HG03175 (cell line): ENCODE results near the gene CACNB2.

ENCODE experiments used
- ATAC-seq: cut with Tn5 transposase; IDR thresholded peaks from one replicate; pipeline ENCODE4 v1.9.1; 2021; ENCODE audit warnings: mild to moderate bottlenecking, moderate library complexity; ENCODE audit not compliant: unreplicated experiment

The CACNB2 gene

GRCh38 chr10:18381679-18382078 lies 241.5 kb downstream of the CACNB2 start:
- ATAC-seq: no peak

GRCh38 chr10:18397906-18398305 lies 257.7 kb downstream of the CACNB2 start:
- no peak for ATAC-seq

DNA sequence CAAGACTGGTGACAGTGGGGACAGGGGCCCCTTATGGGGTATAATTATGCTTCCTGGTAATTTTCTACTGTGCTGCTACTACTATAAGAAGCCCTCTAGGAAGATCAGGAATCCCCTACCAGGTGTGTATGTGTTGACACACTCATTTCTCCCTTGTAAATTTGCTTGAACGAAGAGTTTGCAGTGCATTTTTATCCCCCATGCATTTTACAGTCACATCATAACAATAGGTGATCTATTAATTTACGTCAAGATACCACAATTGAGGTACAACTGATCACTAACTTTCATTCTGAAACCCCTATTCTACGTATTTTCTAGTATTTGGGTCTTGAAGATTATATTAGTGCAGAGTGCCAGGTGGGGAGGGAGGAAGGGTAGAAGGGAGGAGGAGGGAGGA lies 258.9 kb downstream of the CACNB2 start:
- ATAC-seq: peak; percentile 67

DNA sequence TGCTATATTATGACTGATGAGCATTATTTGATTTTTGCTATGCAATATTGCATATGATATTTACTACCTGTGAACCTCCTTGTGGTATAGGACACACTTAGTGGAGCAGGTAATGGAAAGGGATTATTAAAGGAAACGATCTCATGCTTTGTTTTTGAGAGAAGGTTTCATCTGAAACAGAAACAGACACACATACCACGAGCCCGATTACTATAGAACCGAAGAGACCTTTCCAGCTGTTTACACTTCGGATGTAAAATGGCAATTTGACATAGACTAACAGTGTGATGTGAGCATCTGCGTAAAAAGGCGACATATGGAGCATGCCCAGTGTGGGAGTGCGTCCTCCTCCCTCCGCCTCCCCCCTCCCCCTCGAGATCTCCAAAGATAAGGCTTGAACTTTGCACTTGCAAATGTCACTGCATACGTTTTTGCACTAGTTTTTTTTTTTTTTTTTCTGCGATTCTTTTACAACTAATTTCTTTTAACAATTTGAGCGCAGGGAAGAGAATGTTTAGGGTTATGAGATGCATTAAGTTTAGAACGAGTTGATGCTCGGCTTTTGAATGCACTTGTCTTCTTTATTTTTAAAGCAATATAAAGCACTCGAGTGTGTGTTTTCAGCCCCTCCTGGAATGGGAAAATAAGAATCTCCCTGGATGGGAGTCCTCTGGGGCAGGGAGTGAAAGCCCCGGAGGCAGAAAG lies 260.1 kb downstream of the CACNB2 start:
- ATAC-seq: peak; percentile 54

DNA sequence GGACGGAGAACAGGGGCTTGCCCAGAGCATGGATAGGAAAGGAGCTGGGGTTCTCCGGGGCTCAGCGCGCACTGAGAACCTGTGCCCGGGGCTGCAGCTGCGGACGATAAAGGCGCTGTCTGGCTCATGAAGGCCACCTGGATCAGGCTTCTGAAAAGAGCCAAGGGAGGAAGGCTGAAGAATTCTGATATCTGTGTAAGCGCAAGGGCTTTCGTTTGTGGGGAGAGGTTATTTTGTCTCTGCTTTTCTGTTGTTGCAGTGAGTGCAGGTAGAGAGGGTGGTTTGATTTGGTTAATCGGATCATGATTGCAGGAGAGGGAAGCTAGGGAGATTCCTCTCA lies 260.7 kb downstream of the CACNB2 start:
- no peak for ATAC-seq

DNA sequence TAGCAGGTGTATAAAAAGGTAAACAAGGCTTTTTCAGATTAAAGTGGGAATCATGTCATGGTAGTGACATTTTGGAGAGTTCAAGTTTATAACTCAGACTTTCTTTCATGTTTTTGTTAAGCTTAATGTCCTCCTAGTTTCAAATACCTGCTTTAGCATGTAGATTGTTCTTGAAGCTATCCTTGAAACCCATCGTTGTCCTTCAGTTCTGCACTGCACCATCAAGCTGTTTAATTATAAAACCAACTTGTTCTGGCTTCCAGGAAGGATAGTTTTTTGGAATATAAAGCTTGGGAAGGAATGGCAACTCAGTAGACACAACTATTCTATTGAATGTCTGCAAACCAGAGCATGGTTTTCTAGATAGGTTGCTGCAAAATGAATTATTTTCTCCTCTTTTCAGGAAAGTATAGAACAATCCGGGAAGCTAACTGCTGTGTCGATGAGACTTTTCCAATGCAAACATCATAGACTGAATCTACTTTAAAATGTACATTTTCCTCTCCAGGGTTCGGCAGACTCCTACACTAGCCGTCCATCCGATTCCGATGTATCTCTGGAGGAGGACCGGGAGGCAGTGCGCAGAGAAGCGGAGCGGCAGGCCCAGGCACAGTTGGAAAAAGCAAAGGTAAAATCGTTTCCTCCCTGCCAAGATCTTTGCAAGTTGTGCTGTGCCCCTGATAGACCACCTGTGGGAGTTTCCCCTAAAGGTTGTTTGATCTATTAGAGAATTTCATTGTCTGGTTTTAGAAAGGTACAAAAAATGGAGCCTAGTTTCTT lies 261.4 kb downstream of the CACNB2 start:
- ATAC-seq: no peak

DNA sequence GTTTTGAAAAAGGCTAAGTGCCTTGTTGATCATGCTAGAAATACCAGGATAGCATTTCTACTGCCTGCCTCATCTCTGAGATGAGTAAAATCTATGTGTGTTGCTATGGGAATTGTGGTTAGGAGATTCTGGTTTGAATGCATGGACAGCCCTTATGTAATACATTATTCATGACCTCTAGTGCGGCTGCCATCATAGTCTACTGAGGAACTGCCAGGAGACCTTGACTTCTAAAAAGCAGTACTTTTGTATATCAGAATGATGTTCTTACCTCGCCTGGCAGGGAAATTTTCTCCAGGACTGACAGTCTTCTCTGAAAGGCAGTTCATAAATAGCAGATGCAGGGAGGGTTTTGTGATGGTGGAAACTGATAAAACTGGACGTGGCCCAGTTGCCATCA lies 262.6 kb downstream of the CACNB2 start:
- no peak for ATAC-seq

DNA sequence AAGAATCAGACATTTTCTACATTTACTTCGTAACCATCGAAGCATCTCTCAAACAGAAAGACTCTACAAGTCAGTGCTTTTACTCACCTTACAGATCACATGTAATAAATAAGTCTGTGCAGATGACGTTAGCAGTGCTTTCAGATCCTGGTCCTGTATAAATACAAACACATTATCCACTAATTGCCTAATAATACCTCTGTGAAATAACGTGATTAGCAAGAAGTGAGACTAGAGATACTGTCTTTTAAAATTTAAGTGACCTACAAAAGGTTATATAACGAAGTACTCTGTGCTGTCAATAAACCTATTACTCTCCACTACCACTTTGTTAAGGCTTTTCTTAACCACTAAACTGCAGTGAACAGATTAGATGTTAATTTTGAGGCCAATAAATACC lies 264.3 kb downstream of the CACNB2 start:
- ATAC-seq: no peak

DNA sequence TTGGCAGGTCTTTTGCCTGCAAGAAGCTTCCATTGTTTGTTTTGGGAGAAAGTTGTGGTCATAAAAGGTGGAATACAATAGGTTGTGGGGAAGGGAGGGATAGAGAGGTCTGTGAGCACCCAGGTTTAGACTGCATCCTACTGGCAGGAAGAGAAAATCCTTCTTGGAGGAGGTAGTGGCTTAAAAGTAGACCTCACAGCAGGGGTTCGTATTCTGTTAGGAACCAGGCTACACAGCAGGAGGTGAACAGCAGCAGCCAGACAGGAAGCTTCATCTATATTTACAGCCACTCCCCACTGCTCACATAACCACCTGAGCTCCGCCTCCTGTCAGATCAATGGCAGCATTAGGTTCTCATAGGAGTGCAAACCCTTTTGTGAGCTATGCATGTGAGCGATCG lies 265.9 kb downstream of the CACNB2 start:
- ATAC-seq: no peak

DNA sequence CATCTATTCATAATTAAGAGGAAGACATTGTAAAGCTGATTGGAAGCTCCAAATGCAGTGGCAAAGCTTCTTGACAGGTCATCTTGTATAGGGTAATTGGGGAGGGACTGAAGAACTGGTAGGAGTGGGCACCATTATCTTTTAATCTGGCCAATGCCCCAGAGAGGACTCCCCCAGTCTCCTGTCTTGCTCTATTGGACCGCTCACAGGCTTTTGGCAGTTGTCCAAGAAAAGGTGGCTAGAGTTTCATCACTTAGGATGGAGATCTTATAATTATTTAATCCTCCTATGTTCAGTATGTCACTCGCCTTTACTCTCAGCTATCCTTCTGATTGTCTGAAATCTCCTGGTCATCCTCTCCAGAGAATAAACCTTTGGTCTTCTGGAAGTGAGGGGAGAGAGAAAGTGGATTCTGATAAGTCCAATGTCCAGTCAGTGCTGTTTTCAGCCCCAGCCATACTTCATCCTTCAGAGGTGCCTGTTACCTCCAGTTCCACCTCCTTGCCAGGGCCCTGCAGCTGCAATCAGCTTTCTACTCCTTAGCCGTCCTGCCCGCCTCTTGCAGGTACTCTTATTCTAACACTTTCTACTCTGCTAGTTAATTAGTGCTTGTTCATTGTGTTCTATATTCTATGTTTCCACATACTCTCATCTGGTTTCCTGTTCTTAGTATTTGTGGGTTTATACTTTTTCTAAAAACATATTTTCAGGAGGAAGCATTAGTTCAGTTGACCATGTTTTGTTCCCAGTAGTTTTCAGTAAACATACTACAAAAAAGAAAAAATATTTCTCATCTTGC lies 269.6 kb downstream of the CACNB2 start:
- ATAC-seq: no peak

DNA sequence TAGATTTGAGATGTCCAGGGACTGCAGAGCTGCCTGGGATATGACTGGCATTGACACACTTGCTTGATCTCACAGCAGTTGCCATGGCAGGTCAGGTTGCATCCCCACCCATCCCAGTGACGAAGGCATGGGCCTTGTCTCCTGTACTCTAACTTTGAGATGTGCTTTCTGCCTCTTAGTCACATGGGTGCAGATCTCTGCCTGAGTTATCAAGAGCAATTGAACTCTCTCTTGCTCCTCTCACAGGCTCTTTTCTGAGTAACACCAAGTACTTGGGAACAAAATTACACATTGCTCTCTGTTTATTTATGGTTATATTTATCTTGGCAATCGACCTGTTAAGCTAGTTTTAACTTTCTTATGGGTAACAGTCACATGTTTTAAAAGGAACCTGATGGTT lies 273.8 kb downstream of the CACNB2 start:
- ATAC-seq: no peak

DNA sequence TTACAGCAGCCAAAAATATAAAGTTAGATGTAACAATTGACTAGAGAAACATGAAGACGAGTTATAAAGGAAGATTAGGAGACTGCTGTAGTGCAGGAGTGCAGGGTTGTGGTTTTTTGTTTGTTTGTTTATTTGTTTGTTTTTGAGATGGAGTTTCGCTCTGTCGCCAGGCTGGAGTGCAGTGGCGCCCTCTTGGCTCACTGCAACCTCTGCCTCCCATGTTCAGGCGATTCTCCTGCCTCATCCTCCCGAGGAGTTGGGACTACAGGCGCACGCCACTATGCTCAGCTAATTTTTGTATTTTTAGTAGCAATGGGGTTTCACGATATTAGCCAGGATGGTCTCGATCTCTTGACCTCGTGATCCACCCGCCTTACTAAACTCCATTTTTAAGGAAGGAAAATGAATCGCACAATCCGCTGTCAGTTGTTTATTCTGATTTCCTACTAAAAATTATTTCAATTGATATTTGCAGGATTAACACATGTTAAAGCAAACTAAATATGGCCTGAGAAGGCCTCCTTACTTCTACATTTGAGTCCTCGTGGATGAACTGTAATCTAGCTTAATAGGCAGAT lies 277.8 kb downstream of the CACNB2 start:
- no peak for ATAC-seq

- ATAC-seq: peak; percentile 83
Measured at GRCh38 chr10:18418541-18419215, 278.5 kb downstream of the CACNB2 start.

- ATAC-seq: no peak
Measured at GRCh38 chr10:18419945-18420344, 279.7 kb downstream of the CACNB2 start.

- ATAC-seq: no peak
Measured at GRCh38 chr10:18421726-18422293, 281.6 kb downstream of the CACNB2 start.

DNA sequence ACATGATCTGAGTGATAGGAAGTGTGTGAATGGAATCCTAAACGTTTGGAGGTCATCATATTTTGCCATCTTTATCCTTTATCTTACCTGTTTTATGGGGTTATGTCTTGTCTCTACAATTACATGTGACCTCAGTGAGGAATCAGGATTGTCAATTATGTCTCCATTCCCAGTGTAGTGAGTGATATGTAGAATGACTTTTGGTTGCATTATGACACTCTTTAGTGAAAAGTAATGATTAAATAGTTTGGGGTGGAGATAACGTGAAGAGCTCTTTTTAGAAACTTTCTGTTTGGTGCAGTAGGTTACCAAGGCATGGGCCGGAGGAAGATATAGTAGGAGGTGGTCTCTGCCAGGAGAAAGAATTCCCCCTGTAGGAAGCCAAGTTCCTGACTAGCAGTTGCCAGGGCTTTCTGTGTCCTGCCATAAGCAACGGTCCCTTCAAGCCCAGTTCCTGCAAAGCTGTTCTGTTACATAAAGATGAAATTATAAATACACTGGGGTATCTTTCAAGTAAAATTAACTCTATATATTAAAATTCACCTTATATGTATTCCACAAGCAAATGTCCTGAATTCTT lies 282.9 kb downstream of the CACNB2 start:
- ATAC-seq: peak; percentile 38

GRCh38 chr10:18424200-18424599 lies 284.0 kb downstream of the CACNB2 start:
- no peak for ATAC-seq

- no peak for ATAC-seq
Measured at GRCh38 chr10:18429335-18429734, 289.1 kb downstream of the CACNB2 start.

DNA sequence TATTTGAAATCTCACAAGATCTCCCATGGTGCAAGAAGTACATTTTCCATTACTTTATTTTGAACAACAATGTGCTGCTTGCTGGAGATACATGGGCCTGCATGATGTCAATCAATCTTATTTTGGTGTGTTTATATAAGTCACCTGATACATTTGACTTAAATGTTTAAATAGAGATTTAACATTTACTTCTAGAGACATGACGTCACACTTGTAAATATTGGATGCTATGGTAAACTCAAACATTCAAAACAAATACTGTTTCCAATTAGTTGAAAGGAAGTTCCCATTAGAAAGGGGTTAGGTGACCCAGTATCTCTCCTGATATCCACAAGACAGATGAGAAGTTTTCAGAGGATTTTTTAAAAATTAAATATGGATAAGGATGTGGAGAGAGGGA lies 296.7 kb downstream of the CACNB2 start:
- ATAC-seq: no peak

GRCh38 chr10:18437486-18437885 lies 297.3 kb downstream of the CACNB2 start:
- ATAC-seq: no peak
